ENCODE measurements around the gene SST. TPM values are rescaled to one million over a fixed set of nuclear protein-coding genes. Genes with fewer than 3 reads are reported as not detected.
A peak's percentile ranks its signal among the peaks of the same experiment; 100 is the strongest.

Gene SST
- total RNA-seq (2014; rRNA removed; shearing (Covaris generic)) = 0.62 and 0.94 TPM in 2 replicates

DNA sequence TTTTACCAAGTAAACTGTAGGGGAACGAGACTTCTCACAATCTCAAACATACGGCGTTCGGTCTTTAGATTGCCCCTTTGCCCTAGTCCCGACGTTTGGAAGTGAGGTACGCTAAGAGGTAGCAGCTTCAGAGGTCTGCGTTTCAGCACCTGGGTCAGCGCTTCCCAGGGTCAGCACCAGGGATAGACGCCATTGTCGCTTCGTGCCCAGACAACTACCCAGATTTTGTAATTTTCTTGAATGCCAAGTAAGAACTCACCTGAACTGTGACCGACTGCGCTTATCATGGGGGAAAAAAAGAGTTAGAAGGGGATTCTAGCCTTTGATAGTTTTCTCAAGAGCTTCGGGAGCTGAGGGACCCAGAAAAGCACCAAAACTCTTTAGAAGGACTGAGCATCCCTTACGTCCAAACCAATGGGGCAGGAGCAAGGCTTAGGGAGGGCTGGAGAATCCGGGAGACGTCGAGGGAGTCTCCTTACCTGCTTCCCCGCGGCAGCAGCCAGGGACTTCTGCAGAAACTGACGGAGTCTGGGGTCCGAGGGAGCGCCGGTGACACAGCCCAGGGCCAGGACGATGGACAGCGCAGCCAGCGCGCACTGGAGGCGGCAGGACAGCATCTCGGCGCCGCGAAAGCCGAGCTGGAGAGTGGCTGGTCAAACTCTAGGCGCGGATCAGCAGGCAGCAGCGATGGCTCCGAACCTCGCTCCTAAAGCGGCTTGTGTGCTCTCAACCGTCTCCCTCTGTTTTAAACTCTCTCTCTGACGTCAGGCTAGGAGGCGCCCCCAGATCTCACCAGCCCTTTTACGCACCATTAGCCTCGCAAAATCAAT is at the start of gene SST:
SST (minus strand) TSS at position 720 of the 830 bp plus-strand sequence; CDS start at position 617, 103 bp downstream.
- DNase-seq (ENCODE audit: low read depth) = peak; percentile 52

GRCh38 chr3:187719628-187720336 is 49.6 kb upstream of the SST start:
- DNase-seq (ENCODE audit: low read depth) = no peak

DNA sequence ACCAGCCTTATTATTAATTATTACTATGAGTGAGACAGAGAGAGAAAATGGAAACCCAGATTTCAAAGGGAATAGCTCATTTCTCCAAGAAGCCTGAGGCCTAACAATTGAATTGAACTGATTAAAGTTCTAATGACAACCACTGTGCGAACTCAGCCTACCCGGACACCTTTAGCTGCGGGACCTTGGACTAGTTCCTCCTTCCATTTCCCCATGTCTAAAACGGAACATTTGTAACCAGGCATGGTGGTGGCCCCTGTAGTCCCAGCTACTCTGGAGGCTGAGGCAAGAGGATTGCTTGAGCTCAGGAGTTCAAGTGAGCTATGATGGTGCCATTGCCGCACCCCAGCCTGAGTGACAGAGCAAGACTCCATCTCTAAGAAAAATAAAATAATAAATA is 48.6 kb upstream of the SST start:
- no peak for DNase-seq (ENCODE audit: low read depth)

- DNase-seq (ENCODE audit: low read depth) = no peak
Measured at GRCh38 chr3:187717572-187717971, 47.4 kb upstream of the SST start.

DNA sequence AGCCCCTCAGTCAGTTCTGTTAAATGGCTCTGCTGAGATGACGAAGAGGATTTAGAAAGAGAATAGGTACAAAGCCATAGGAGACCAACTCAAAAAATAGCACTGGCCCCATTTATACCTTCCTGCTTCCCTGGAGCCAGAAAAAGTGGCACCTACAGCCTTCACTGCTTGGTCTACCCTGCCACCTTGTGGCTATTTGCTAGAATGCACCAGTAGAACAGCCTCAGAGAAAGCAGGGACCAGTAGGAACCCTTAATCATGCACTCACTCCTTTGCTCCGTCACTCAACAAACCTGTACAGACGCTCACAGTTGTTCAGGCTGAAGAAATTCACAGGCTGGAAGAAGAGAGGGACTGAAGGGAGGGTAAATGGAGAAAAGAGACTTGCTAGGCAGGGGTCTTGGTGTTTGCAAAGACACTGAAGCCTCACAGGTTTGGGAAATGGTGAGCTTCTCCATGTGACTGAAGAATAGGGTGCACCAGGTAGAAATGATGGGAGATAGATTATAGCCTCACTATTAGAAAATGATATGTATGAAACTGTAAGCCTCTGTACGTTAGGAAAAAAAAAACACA is 44.3 kb upstream of the SST start:
- DNase-seq (ENCODE audit: low read depth) = peak; percentile 81

DNA sequence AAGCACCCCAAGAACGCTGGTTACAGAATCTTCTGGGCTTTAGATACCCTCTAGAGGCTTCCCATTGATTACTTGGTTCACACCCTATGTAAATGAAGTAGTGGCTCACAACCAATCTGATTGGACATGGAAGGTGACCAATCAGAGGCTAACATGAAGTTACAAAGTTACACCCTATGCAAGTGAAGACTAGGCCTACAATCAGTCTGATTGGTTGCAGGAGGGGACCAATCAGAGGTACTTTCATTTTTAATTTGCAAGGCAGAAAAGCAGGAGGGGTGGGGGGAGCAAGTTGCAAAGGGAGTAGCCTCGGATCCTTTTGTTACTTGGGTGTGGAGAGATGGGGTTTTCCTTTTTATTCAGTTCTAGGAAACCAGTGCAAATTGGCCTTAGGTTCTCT is 43.3 kb upstream of the SST start:
- DNase-seq (ENCODE audit: low read depth) = peak; percentile 74

DNA sequence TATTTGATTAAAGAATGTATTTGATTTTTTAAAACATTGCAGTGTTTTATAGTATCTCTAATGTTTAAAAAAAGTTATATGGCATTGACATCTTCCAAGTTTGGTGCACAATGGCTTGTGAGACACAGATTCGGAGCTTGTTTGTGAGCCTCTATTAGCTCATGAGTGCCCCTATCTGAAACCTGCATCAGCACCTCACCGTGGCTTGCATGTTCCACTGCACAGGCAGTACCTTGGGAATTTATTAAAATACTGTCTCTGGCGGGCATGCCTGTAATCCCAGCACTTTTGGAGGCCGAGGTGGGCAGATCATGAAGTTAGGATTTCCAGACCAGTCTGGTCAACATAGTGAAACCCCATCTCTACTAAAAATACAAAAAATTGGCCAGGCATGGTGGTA is 39.0 kb upstream of the SST start:
- no peak for DNase-seq (ENCODE audit: low read depth)

DNA sequence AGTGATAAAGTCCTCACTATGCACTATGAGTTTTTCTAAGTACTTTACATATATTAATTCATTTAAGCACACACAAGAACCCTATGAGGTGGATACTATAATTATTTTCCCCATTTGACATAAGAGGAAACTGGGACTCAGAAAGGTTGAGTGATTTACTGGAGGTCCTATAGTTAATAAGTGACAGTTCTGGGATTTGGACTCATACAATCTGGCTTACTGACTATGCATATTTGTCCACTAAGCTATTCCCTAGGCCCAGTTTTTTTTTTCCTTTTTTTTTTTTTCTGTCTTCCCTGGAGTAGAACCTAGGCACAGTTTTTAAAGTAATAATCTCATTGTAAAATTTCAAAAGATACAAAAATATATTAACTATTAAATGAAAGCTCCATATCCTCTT is 38.5 kb upstream of the SST start:
- DNase-seq (ENCODE audit: low read depth) = no peak

DNA sequence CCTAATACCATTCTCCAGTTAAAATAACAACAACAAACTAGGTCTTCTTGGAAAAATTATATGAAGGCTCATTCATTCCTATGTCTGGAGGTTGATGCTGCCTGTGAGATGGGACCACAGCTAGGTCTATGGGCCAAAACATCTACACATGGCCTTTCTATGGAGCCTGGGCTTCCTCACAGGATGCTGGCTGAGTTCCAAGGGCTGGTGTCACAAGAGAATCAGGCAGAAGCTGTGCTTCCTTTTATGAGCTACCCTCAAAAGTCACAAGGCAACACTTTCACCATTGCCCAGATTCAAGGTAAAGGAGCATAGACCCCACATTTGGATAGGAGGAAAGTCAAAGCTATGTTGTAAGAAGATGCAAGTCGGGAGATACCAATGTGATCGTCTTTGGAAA is 36.8 kb upstream of the SST start:
- DNase-seq (ENCODE audit: low read depth) = no peak

- peak; percentile 37 for DNase-seq (ENCODE audit: low read depth)
Measured at GRCh38 chr3:187705164-187705563, 35.0 kb upstream of the SST start.

- DNase-seq (ENCODE audit: low read depth) = peak; percentile 89
Measured at GRCh38 chr3:187702507-187703033, 32.4 kb upstream of the SST start, which contains the start of gene RTP2. Gene RTP2, minus strand, starts transcription at chr3:187702557. Its CDS starts 429 bp downstream, at chr3:187702128.

DNA sequence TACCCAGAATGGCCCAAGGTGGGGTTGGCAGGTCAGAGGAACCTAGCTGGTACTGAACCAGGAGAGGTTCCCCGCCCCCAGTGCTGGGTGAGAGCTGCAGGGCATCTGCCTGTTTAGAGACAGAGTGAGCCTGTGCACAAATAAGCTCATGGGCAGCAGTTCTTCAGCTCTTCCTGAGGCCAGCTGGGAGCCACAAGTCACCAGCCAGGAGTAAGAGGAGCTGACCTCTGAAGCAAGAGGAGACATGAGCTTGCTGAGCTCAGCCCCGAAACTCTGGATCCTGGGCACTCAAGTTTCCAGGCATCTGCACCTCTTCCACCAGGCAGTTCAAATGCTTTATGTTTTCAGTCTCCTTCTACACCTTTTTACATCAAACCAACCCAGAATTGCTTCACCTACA is 30.1 kb upstream of the SST start:
- DNase-seq (ENCODE audit: low read depth) = no peak

DNA sequence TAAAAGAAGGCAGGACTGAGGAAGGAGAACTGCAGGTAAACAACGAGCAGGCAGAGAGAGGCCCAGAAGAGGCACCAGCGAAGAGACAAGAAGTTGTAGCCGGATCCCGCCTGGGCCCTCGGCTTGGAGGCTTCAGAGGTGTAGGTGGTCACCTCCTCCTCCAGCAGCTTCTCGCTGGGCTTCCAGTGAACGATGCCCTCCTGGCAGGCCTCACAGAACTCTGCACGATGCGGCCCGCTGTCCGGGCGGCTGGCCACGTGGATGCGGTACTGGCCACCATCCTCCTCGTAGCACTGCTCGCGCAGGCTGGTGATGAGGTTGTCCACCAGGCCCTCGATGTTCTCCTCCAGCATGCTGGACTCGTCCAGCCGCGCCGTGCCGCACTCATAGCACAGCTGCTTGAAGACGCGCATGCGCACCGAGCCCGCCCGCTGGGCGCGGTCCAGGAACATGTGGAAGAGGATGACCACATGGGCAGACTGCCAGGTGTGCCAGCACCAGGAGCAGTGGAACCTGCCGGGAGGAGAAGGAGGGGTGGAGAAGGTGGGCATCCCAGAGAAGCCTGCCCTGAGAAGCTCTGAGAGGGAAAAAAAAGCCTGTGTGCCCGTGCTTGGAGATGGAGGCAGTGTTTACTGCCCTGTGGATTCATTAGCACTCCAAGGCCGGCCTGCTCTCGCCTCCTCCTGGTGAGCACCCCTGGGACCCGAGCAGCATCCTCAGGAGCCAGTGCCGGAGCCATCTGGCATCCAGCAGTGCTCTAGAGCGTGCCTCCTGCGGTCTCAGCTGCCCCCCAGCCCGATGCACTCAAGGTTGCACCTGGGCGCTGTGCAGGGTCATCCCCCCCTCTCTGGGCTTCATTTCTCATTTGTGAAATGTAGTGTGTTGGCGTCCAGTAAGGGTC is 28.6 kb upstream of the SST start:
- DNase-seq (ENCODE audit: low read depth) = no peak

DNA sequence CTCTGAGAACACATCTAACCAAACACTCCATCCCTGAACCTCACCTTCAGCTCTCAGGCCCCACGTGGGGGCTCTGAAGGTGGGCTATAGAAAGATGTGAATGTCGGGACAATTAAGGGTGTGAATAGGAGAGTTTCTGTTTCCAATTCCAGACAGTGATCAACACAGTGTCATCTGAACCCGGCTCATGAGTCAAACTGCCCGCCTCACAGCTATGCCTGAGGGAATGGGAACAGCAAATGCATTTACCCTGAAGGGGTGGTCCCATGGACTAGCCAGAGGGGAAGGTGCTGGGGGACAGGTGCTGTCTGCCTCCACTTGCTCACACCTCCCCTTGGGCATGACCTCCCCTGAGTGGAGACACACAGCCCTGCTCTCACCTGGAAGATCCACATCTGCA is 25.8 kb upstream of the SST start:
- DNase-seq (ENCODE audit: low read depth) = no peak

GRCh38 chr3:187695449-187695848 is 25.3 kb upstream of the SST start:
- no peak for DNase-seq (ENCODE audit: low read depth)

- DNase-seq (ENCODE audit: low read depth) = peak; percentile 67
Measured at GRCh38 chr3:187694801-187695200, 24.6 kb upstream of the SST start.

DNA sequence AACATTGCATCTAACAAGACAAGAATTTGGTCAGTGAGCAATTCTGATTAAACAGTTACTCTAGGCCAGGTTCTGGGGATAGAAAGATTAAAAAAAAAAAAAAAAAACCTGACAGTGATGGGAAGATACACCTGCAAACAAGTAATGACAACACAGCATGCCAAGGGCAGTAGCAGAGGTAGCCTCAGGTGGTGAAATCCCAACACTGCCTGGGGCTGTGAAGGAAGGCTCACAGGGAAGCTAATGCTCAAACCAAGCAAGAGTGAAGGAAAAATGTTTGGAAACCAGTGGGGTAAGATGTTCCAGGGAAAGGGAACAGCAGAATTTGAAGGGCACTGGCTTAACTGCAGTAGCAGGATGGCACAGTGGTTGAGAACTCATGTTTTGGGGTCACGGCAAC is 23.2 kb upstream of the SST start:
- no peak for DNase-seq (ENCODE audit: low read depth)

DNA sequence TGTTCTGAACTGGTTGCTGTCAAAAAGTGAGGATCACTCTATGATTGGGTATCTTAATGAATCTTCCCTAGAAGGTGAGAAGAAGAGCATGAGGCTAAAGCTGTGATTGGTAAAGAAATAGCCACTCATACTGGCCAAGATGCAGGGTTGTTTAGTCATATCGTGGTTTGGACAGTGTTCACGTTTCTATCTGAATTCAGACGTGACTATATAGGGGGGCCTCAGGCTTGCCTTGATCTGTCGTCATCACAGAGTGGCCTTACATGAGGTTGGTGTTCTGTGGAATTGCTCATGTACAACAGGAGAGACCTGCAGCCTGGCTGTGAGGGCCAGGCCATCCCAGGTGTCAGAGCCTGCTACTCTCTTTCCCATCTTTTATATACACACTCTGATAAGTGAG is 19.8 kb upstream of the SST start:
- DNase-seq (ENCODE audit: low read depth) = peak; percentile 48

DNA sequence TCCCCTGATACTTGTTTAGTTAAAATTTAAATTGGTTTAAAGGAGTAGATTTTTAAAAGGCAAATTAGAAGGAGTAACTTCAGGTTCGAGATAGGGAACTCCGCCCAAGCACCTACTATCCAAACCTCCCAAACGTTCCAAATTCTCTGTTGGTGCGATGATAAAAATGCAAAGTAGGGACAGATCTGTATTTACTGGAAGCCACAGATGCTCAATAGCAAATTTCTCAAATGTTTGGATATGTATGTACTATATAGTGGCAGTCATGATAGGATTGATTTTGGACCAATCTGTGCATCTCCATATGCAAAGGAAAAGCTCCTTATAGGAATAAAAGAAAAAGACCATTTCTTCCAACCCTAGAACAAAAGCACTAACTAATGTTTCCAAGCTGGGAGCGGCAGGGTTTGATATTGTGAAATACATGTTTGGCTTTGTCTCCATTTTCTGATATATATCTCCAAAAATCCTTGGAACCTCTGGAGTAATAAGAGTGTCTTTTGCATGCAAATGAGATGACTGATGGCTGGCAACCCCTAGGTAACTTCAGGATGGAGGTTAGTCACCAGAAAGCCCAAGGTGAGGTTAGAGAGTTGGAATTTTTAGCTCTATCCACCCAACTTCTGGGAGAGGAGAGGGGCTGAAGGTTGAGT is 16.6 kb upstream of the SST start:
- DNase-seq (ENCODE audit: low read depth) = no peak

GRCh38 chr3:187685948-187686347 is 15.8 kb upstream of the SST start:
- no peak for DNase-seq (ENCODE audit: low read depth)

- peak; percentile 74 for DNase-seq (ENCODE audit: low read depth)
Measured at GRCh38 chr3:187684880-187685279, 14.7 kb upstream of the SST start.
